ENCODE results near the gene CENPU.

DNA sequence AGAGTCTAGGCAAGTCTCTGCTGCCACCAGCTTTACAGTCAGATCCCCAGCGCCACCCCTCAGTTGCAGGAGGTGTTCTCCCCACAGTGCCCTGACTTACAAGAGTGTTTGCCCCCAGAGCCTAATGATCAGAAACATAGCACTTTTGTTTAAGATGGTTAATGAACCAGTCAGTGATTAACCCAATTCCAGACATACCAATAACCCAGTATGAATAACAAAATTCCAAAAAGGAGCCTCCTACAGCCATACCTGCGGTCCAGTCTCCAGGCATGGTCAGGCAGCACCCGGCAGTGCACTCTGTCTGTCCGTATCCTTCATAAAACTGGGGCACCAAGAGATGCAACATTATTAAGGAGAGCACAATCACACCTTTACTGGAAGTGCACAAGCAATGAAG, 30.7 kb upstream of the CENPU start:
- TF ChIP-seq, protein P1, sequence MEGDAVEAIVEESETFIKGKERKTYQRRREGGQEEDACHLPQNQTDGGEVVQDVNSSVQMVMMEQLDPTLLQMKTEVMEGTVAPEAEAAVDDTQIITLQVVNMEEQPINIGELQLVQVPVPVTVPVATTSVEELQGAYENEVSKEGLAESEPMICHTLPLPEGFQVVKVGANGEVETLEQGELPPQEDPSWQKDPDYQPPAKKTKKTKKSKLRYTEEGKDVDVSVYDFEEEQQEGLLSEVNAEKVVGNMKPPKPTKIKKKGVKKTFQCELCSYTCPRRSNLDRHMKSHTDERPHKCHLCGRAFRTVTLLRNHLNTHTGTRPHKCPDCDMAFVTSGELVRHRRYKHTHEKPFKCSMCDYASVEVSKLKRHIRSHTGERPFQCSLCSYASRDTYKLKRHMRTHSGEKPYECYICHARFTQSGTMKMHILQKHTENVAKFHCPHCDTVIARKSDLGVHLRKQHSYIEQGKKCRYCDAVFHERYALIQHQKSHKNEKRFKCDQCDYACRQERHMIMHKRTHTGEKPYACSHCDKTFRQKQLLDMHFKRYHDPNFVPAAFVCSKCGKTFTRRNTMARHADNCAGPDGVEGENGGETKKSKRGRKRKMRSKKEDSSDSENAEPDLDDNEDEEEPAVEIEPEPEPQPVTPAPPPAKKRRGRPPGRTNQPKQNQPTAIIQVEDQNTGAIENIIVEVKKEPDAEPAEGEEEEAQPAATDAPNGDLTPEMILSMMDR (conservative IDR thresholded peaks at IDR 0.05; ENCODE audit: low read depth, low read length): no peak
- TF ChIP-seq EZH2phosphoT487 (IDR thresholded peaks at IDR 0.05; ENCODE audit: borderline replicate concordance, low read length) (no peak), EZH2 (IDR thresholded peaks at IDR 0.05; ENCODE audit: low read length, unreplicated experiment) (no peak)
